HT1080 (cell line): ENCODE results near the gene PXDN. TPM values are rescaled to one million over a fixed set of nuclear protein-coding genes. Genes with fewer than 3 reads are reported as not detected.
"Not testable (repeated sequence)": the region's sequence is repeated elsewhere in the genome, so short reads cannot be mapped to it uniquely, and the experiment has no call there.

Source experiments
- DNase-seq: peaks from one replicate; pipeline ENCODE4 v3.0.0-alpha.2; 2015; ENCODE audit warnings: low read depth
- total RNA-seq: library from RNA; depleted of rRNA; stranded (reverse); fragments of >200 nt; shearing (Covaris generic); gene quantifications from 2 replicates; pipeline ENCODE4 v1.2.3, GENCODE V29; 2014

Gene PXDN
- total RNA-seq, 1 experiment from 2014 or later = 0.88 TPM

GRCh38 chr2:1634681-1635341 lies 109.5 kb downstream of the PXDN start:
- no peak for DNase-seq

- no peak for DNase-seq
These were observed 110.3 kb downstream of the PXDN start for GRCh38 chr2:1633936-1634587.

- no peak for DNase-seq
These were observed 111.1 kb downstream of the PXDN start for GRCh38 chr2:1633092-1633671.

- no peak for DNase-seq
These were observed 111.8 kb downstream of the PXDN start for GRCh38 chr2:1632510-1632909.

- no peak for DNase-seq
These were observed 112.3 kb downstream of the PXDN start for GRCh38 chr2:1632002-1632348.

GRCh38 chr2:1631292-1632001 lies 112.9 kb downstream of the PXDN start:
- no peak for DNase-seq

GRCh38 chr2:1628893-1629292 lies 115.4 kb downstream of the PXDN start:
- DNase-seq = no peak

- no peak for DNase-seq
These were observed 116.5 kb downstream of the PXDN start for GRCh38 chr2:1627628-1628381.

- DNase-seq = no peak
These were observed 118.0 kb downstream of the PXDN start for GRCh38 chr2:1626271-1626681.

GRCh38 chr2:1625281-1626001 lies 118.9 kb downstream of the PXDN start:
- DNase-seq = peak; percentile 80

GRCh38 chr2:1623906-1624445 lies 120.3 kb downstream of the PXDN start:
- DNase-seq = no peak

- no peak for DNase-seq
These were observed 121.7 kb downstream of the PXDN start for GRCh38 chr2:1622521-1623200.

- not testable (repeated sequence) for DNase-seq
These were observed 122.3 kb downstream of the PXDN start for GRCh38 chr2:1621976-1622375.

GRCh38 chr2:1621501-1621900 lies 122.8 kb downstream of the PXDN start:
- DNase-seq = no peak

- no peak for DNase-seq
These were observed 123.3 kb downstream of the PXDN start for GRCh38 chr2:1621041-1621440.

- DNase-seq = no peak
These were observed 124.2 kb downstream of the PXDN start for GRCh38 chr2:1620081-1620480.

GRCh38 chr2:1619556-1619955 lies 124.8 kb downstream of the PXDN start:
- DNase-seq = no peak

GRCh38 chr2:1618974-1619373 lies 125.3 kb downstream of the PXDN start:
- no peak for DNase-seq

- DNase-seq = no peak
These were observed 125.9 kb downstream of the PXDN start for GRCh38 chr2:1618191-1618961.
